ENCODE measurements around the gene STK17A. TPM values are rescaled to one million over a fixed set of nuclear protein-coding genes. Genes with fewer than 3 reads are reported as not detected.

STK17A gene
- total and polyA plus RNA-seq, 4 donors: 11.7 to 34.7 (median 22.0) TPM

- Histone ChIP-seq H3K27me3 (ENCODE audit: control insufficient read depth in 3 of 3, insufficient read depth in 3 of 3, low read length in 2 of 3) (no peaks in the 10 kb centered on the region), H3K9me3 (ENCODE audit: control insufficient read depth in 4 of 4, insufficient read depth in 3 of 4, low read length in 3 of 4) (no peaks in the 10 kb centered on the region), H3K4me1 (ENCODE audit: control insufficient read depth in 5 of 5, insufficient read depth in 5 of 5, low read length in 5 of 5) (peaks cover 22 to 44% (median 32%) of the 10 kb centered on the region in 5 donors), H3K4me3 (no peak overlapping the region), H3K9ac (ENCODE audit: insufficient read depth in 1 of 2, low read length in 2 of 2) (no peak overlapping the region), H3K27ac (ENCODE audit: low read depth in 1 of 2, low read length in 1 of 2) (no peak overlapping the region), H3K36me3 (ENCODE audit: control insufficient read depth in 4 of 4, insufficient read depth in 4 of 4, low read length in 4 of 4) (peaks cover 3 to 27% (median 25%) of the 10 kb centered on the region in 4 donors)
- ATAC-seq (ENCODE audit: insufficient read depth, low FRiP score) (no peak), DNase-seq (no peak)
- 82 to 87% methylated on average over 8 of the region's 8 CpGs for WGBS, 2 donors
- TF ChIP-seq CTCF (IDR thresholded peaks at IDR 0.05; ENCODE audit: control extremely low read depth, extremely low read depth): no peak
Observed at GRCh38 chr7:43643846-43644245, 60.9 kb downstream of the STK17A start.

GRCh38 chr7:43645699-43646226, 62.9 kb downstream of the STK17A start:
- no peak overlapping the region for H3K9ac ChIP-seq (ENCODE audit: insufficient read depth in 1 of 2, low read length in 2 of 2)
- WGBS, 2 donors: 96% methylated on average over 3 of the region's 3 CpGs
- no peak for TF ChIP-seq CTCF (IDR thresholded peaks at IDR 0.05; ENCODE audit: control extremely low read depth, extremely low read depth)
- DNase-seq (no peak), ATAC-seq (ENCODE audit: insufficient read depth, low FRiP score) (no peak)
- H3K36me3 ChIP-seq (ENCODE audit: control insufficient read depth in 4 of 4, insufficient read depth in 4 of 4, low read length in 4 of 4): peaks cover 0 to 24% (median 20%) of the 10 kb centered on the region in 4 donors
- H3K4me1 ChIP-seq (ENCODE audit: control insufficient read depth in 5 of 5, insufficient read depth in 5 of 5, low read length in 5 of 5): peaks cover 17 to 34% (median 29%) of the 10 kb centered on the region in 5 donors
- H3K4me3 ChIP-seq: no peak overlapping the region
- no peaks in the 10 kb centered on the region for H3K9me3 ChIP-seq (ENCODE audit: control insufficient read depth in 4 of 4, insufficient read depth in 3 of 4, low read length in 3 of 4)
- H3K27me3 ChIP-seq (ENCODE audit: control insufficient read depth in 3 of 3, insufficient read depth in 3 of 3, low read length in 2 of 3): no peaks in the 10 kb centered on the region
- H3K27ac ChIP-seq (ENCODE audit: low read depth in 1 of 2, low read length in 1 of 2): peak overlapping the region in 1 of 2 donors; percentile 98

GRCh38 chr7:43646603-43647338, 63.9 kb downstream of the STK17A start:
- H3K9me3 ChIP-seq (ENCODE audit: control insufficient read depth in 4 of 4, insufficient read depth in 3 of 4, low read length in 3 of 4): no peaks in the 10 kb centered on the region
- H3K36me3 ChIP-seq (ENCODE audit: control insufficient read depth in 4 of 4, insufficient read depth in 4 of 4, low read length in 4 of 4): peaks cover 0 to 24% (median 19%) of the 10 kb centered on the region in 4 donors
- H3K27ac ChIP-seq (ENCODE audit: low read depth in 1 of 2, low read length in 1 of 2): peak overlapping the region; percentile 76 to 98
- no peak for TF ChIP-seq CTCF (IDR thresholded peaks at IDR 0.05; ENCODE audit: control extremely low read depth, extremely low read depth)
- WGBS, 2 donors: 50 to 65% methylated on average over 8 of the region's 8 CpGs
- no peaks in the 10 kb centered on the region for H3K27me3 ChIP-seq (ENCODE audit: control insufficient read depth in 3 of 3, insufficient read depth in 3 of 3, low read length in 2 of 3)
- H3K4me3 ChIP-seq: no peak overlapping the region
- ATAC-seq (ENCODE audit: insufficient read depth, low FRiP score) (no peak), DNase-seq (peak in 1 of 3 donors; percentile 8)
- no peak overlapping the region for H3K9ac ChIP-seq (ENCODE audit: insufficient read depth in 1 of 2, low read length in 2 of 2)
- H3K4me1 ChIP-seq (ENCODE audit: control insufficient read depth in 5 of 5, insufficient read depth in 5 of 5, low read length in 5 of 5): peaks cover 18 to 39% (median 32%) of the 10 kb centered on the region in 5 donors
